ENCODE results near the gene EIF2D.

Gene EIF2D

GRCh38 chr1:206566999-206567398 is 45.3 kb downstream of the EIF2D start:
- Mint-ChIP-seq H3K27ac (no peak overlapping the region), H3K4me3 (no peak overlapping the region), H3K4me1 (peaks cover 32% of the 10 kb centered on the region), H3K27me3 (ENCODE audit: low read depth, poor library complexity) (peaks cover 26% of the 10 kb centered on the region), H3K9me3 (no peaks in the 10 kb centered on the region), H3K36me3 (ENCODE audit: low read depth) (no peaks in the 10 kb centered on the region)
- no peak for TF ChIP-seq CTCF (IDR thresholded peaks at IDR 0.05)
- DNase-seq = no peak

GRCh38 chr1:206565995-206566394 is 46.3 kb downstream of the EIF2D start:
- no peak overlapping the region for H3K4me3 Mint-ChIP-seq
- H3K36me3 Mint-ChIP-seq (ENCODE audit: low read depth) = no peaks in the 10 kb centered on the region
- no peaks in the 10 kb centered on the region for H3K9me3 Mint-ChIP-seq
- peaks cover 33% of the 10 kb centered on the region for H3K4me1 Mint-ChIP-seq
- no peak for TF ChIP-seq CTCF (IDR thresholded peaks at IDR 0.05)
- no peak for DNase-seq
- no peak overlapping the region for H3K27ac Mint-ChIP-seq
- H3K27me3 Mint-ChIP-seq (ENCODE audit: low read depth, poor library complexity) = peaks cover 21% of the 10 kb centered on the region

GRCh38 chr1:206563367-206564207 is 48.7 kb downstream of the EIF2D start:
- H3K27ac Mint-ChIP-seq = no peak overlapping the region
- DNase-seq = no peak
- TF ChIP-seq CTCF (IDR thresholded peaks at IDR 0.05) = no peak
- H3K27me3 Mint-ChIP-seq (ENCODE audit: low read depth, poor library complexity) = peaks cover 21% of the 10 kb centered on the region
- H3K9me3 Mint-ChIP-seq = no peaks in the 10 kb centered on the region
- H3K4me3 Mint-ChIP-seq = no peak overlapping the region
- no peaks in the 10 kb centered on the region for H3K36me3 Mint-ChIP-seq (ENCODE audit: low read depth)
- H3K4me1 Mint-ChIP-seq = peaks cover 51% of the 10 kb centered on the region

GRCh38 chr1:206560007-206560716 is 52.1 kb downstream of the EIF2D start:
- DNase-seq = no peak
- Mint-ChIP-seq H3K27ac (peak overlapping the region; percentile 55), H3K4me3 (peak overlapping the region; percentile 60), H3K36me3 (ENCODE audit: low read depth) (no peaks in the 10 kb centered on the region), H3K9me3 (no peaks in the 10 kb centered on the region), H3K27me3 (ENCODE audit: low read depth, poor library complexity) (peaks cover 7% of the 10 kb centered on the region), H3K4me1 (peaks cover 60% of the 10 kb centered on the region)
- no peak for TF ChIP-seq CTCF (IDR thresholded peaks at IDR 0.05)

GRCh38 chr1:206559672-206559995 is 52.6 kb downstream of the EIF2D start:
- H3K4me3 Mint-ChIP-seq = peak overlapping the region; percentile 60
- H3K27me3 Mint-ChIP-seq (ENCODE audit: low read depth, poor library complexity) = peaks cover 10% of the 10 kb centered on the region
- H3K36me3 Mint-ChIP-seq (ENCODE audit: low read depth) = no peaks in the 10 kb centered on the region
- no peak for TF ChIP-seq CTCF (IDR thresholded peaks at IDR 0.05)
- H3K4me1 Mint-ChIP-seq = peaks cover 63% of the 10 kb centered on the region
- H3K27ac Mint-ChIP-seq = peak overlapping the region; percentile 55
- H3K9me3 Mint-ChIP-seq = no peaks in the 10 kb centered on the region
- no peak for DNase-seq
